Body of pancreas (tissue), 4 donors: ENCODE data around the gene ANGPTL4.

Source experiments
- CTCF ChIP-seq, 7 experiments: fragments of 450-650 bp in 4 of 7; fragments of 200-600 bp in 3 of 7; sonication (generic) in 3 of 7; IDR thresholded peaks; one replicate each; pipeline ENCODE4 v1.5.1; 2016 to 2019; ENCODE audit warnings: antibody characterized with exemption in 7 of 7
- POLR2A ChIP-seq, 3 donors: fragments of 450-650 bp; IDR thresholded peaks; one replicate each; pipeline ENCODE4 v1.6.1; 2016; ENCODE audit warnings: antibody characterized with exemption in 3 of 3, mild to moderate bottlenecking in 2 of 3

- no peak for TF ChIP-seq CTCF (IDR thresholded peaks at IDR 0.05)
- TF ChIP-seq POLR2A (IDR thresholded peaks at IDR 0.05), result no peak
Observed at GRCh38 chr19:8403820-8404109, 39.8 kb downstream of the ANGPTL4 start.
